ENCODE measurements around the gene VEGFA. TPM values are rescaled to one million over a fixed set of nuclear protein-coding genes. Genes with fewer than 3 reads are reported as not detected.

The VEGFA gene
- total RNA-seq, 4 donors from 2014 or later: 39.2 to 58.5 (median 45.0) TPM

DNA sequence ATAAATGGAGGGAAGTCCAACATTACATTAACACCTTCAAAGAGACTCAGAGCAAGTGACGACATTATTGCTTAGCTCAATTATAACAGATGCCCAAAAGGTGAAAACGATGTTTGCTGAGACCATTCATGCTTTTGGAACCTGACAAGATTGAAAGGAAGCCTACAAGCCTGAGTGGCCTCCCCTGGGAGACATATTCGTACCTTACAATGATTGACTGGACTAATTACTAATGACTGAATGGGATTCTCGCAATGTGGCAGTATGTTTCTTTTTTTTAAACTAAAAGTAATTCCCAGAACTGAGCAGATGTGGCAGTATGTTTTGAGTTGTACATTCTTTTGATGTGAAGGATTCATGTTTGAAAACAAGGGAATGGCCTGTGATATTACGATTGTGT is 49.9 kb downstream of the VEGFA start:
- no peak overlapping the region for H3K4me3 ChIP-seq
- H3K36me3 ChIP-seq: no peaks in the 10 kb centered on the region
- TF ChIP-seq, protein P1, sequence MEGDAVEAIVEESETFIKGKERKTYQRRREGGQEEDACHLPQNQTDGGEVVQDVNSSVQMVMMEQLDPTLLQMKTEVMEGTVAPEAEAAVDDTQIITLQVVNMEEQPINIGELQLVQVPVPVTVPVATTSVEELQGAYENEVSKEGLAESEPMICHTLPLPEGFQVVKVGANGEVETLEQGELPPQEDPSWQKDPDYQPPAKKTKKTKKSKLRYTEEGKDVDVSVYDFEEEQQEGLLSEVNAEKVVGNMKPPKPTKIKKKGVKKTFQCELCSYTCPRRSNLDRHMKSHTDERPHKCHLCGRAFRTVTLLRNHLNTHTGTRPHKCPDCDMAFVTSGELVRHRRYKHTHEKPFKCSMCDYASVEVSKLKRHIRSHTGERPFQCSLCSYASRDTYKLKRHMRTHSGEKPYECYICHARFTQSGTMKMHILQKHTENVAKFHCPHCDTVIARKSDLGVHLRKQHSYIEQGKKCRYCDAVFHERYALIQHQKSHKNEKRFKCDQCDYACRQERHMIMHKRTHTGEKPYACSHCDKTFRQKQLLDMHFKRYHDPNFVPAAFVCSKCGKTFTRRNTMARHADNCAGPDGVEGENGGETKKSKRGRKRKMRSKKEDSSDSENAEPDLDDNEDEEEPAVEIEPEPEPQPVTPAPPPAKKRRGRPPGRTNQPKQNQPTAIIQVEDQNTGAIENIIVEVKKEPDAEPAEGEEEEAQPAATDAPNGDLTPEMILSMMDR (IDR thresholded peaks at IDR 0.05): no peak
- TF ChIP-seq POLR2A (IDR thresholded peaks at IDR 0.05; ENCODE audit: low read depth): no peak
- TF ChIP-seq EP300 (IDR thresholded peaks at IDR 0.05): no peak
- TF ChIP-seq POLR2AphosphoS5 (IDR thresholded peaks at IDR 0.05): no peak
- no peaks in the 10 kb centered on the region for H3K9me3 ChIP-seq
- no peaks in the 10 kb centered on the region for H3K4me1 ChIP-seq
- DNase-seq (ENCODE audit: extremely low spot score): no peak
- intact Hi-C loops (cut with DNase I): no loop called here
- no peaks in the 10 kb centered on the region for H3K27me3 ChIP-seq
- no peak overlapping the region for H3K27ac ChIP-seq (replicated peaks in 1 of 4)
- WGBS: 78% methylated on average over 5 of the region's 5 CpGs

DNA sequence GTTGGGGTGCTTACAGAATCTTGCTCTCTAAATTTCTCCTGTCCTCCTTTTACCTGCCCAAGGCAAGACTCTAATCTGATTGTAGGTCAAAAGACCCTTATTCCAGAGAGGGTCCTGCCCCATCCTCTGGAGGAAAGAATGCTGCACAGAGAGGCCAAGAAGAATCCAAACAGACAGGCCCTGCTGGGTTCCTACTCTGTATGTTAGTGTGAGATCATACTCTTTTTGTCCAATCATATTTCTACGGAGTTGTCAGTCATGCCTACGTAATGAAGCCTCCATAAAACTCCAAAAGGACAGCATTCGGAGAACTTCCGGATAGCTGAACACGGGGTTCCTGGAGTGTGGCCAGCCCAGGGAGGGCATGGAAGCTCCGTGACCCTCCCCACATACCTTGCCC is 50.5 kb downstream of the VEGFA start:
- Histone ChIP-seq H3K4me3 (no peak overlapping the region), H3K27ac (replicated peaks in 1 of 4) (no peak overlapping the region), H3K36me3 (no peaks in the 10 kb centered on the region), H3K4me1 (no peaks in the 10 kb centered on the region), H3K9me3 (no peaks in the 10 kb centered on the region), H3K27me3 (no peaks in the 10 kb centered on the region)
- intact Hi-C loops (cut with DNase I): no loop called here
- 94% methylated on average over 6 of the region's 6 CpGs for WGBS
- no peak for DNase-seq (ENCODE audit: extremely low spot score)
- TF ChIP-seq POLR2AphosphoS5 (IDR thresholded peaks at IDR 0.05): no peak
- no peak for TF ChIP-seq POLR2A (IDR thresholded peaks at IDR 0.05; ENCODE audit: low read depth)
- TF ChIP-seq, protein P1 (IDR thresholded peaks at IDR 0.05): no peak
- no peak for TF ChIP-seq EP300 (IDR thresholded peaks at IDR 0.05)

DNA sequence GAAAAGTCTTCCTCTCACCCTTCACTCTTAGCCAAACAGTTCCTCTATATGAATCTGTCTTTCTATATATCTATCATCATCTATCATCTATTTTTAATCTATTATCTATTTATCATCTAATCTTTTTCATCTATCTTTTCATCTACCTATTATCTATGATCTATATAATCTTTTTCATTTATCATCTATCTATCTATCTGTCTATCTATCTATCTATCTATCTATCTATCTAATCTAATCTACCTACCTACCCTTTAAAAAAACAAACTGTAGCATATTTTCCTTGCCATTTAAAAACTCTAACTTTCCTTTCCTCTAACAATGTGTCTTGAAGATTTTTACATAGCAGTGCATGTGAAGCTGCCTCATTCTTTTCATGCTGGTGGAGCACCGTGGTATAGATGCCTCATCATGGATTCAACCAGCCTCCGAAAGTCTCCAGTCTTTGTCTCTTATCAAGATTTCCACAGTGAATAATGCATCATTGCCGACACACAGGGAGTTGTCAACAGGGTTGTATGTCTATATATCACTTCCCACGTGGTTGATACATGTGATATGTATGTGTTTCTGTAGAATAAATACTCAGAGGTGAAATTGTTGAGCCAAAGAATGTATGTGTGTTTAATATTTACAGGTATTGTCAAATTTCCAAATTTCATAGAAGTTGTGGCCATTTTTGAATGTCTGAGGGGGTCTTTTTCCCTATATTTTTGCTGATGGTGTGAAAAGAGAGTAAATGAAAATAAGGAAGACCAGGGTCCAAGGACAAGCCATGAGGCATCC is 51.3 kb downstream of the VEGFA start:
- 80% methylated on average over 4 of the region's 4 CpGs for WGBS
- DNase-seq (ENCODE audit: extremely low spot score): no peak
- intact Hi-C loops (cut with DNase I): no loop called here
- Histone ChIP-seq H3K27ac (replicated peaks in 1 of 4) (no peak overlapping the region), H3K27me3 (no peaks in the 10 kb centered on the region), H3K9me3 (no peaks in the 10 kb centered on the region), H3K4me3 (no peak overlapping the region), H3K36me3 (no peaks in the 10 kb centered on the region), H3K4me1 (no peaks in the 10 kb centered on the region)
- no peak for TF ChIP-seq POLR2AphosphoS5 (IDR thresholded peaks at IDR 0.05)
- TF ChIP-seq, protein P1 (IDR thresholded peaks at IDR 0.05): no peak
- no peak for TF ChIP-seq POLR2A (IDR thresholded peaks at IDR 0.05; ENCODE audit: low read depth)
- no peak for TF ChIP-seq EP300 (IDR thresholded peaks at IDR 0.05)

DNA sequence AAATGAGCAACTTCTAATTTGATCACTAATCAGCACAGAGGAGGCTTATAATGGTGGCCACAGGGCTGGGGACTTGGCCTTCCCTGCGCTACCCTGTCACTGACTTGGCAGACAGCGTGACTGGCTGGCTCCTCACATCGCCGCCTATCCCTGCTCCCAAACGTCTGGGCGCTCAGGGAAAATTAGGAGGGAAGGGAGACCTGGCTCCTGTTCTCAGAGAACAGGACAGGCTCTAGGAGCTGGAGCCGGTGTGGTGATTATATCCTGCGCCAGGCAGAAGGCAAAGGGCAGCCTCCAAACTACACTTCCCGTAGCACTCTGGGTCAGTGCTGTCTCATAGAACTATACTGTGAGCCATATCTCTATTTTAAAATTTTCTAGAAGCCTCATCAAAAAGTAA is 53.4 kb downstream of the VEGFA start:
- Histone ChIP-seq H3K9me3 (no peaks in the 10 kb centered on the region), H3K27me3 (no peaks in the 10 kb centered on the region), H3K4me1 (no peaks in the 10 kb centered on the region), H3K4me3 (no peak overlapping the region), H3K36me3 (no peaks in the 10 kb centered on the region), H3K27ac (replicated peaks in 1 of 4) (no peak overlapping the region)
- intact Hi-C loops (cut with DNase I): no loop called here
- no peak for DNase-seq (ENCODE audit: extremely low spot score)
- TF ChIP-seq POLR2A (IDR thresholded peaks at IDR 0.05; ENCODE audit: low read depth) (no peak), EP300 (IDR thresholded peaks at IDR 0.05) (no peak), POLR2AphosphoS5 (IDR thresholded peaks at IDR 0.05) (no peak)
- TF ChIP-seq, protein P1 (IDR thresholded peaks at IDR 0.05): no peak
- 90% methylated on average over 9 of the region's 9 CpGs for WGBS
